Rectal smooth muscle tissue (tissue), 1 donor: ENCODE results near the gene AGAP1.

ENCODE experiments used
- H3K27ac ChIP-seq: one replicate; pipeline ENCODE4 v1.7.0; 2013; ENCODE audit warnings: low read depth, low read length, inconsistent platforms
- H3K27me3 ChIP-seq: one replicate; pipeline ENCODE4 v1.7.0; 2013; ENCODE audit warnings: low read length; ENCODE audit not compliant: control insufficient read depth, insufficient read depth
- H3K36me3 ChIP-seq: one replicate; pipeline ENCODE4 v1.7.0; 2013; ENCODE audit warnings: low read length; ENCODE audit not compliant: control insufficient read depth, insufficient read depth
- H3K4me1 ChIP-seq: one replicate; pipeline ENCODE4 v1.7.0; 2013; ENCODE audit warnings: low read length; ENCODE audit not compliant: control insufficient read depth, insufficient read depth
- H3K4me3 ChIP-seq: one replicate; pipeline ENCODE4 v1.7.0; 2013; ENCODE audit warnings: low read length
- H3K9ac ChIP-seq: one replicate; pipeline ENCODE4 v1.7.0; 2013; ENCODE audit warnings: low read length

AGAP1 gene

DNA sequence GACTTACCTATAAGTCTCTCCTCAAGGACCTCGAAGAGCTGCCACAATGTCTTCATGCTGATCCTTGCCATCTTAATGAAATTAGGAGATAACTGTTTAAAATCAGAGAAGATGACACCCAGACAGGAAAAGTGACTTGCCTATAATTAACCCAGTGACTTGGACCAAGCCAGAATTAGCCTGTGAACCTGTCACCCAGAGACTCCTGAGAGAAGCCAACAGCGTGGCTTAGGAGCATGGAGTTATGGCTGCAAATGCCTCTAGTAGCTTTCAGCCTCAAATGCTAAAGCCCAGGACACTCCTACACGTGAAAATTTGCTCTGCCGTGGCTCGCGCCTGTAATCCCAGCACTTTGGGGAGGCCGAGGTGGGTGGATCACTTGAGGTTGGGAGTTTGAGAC is 570.2 kb downstream of the AGAP1 start:
- no peaks in the 10 kb centered on the region for H3K27me3 ChIP-seq
- no peaks in the 10 kb centered on the region for H3K4me1 ChIP-seq
- no peak overlapping the region for H3K4me3 ChIP-seq
- no peaks in the 10 kb centered on the region for H3K36me3 ChIP-seq
- H3K9ac ChIP-seq, result no peak overlapping the region
- H3K27ac ChIP-seq, result no peak overlapping the region

- no peak overlapping the region for H3K27ac ChIP-seq
- H3K27me3 ChIP-seq, result no peaks in the 10 kb centered on the region
- H3K4me1 ChIP-seq, result no peaks in the 10 kb centered on the region
- H3K9ac ChIP-seq, result no peak overlapping the region
- H3K36me3 ChIP-seq, result no peaks in the 10 kb centered on the region
- no peak overlapping the region for H3K4me3 ChIP-seq
These were observed 571.7 kb downstream of the AGAP1 start for GRCh38 chr2:236065314-236066160.

DNA sequence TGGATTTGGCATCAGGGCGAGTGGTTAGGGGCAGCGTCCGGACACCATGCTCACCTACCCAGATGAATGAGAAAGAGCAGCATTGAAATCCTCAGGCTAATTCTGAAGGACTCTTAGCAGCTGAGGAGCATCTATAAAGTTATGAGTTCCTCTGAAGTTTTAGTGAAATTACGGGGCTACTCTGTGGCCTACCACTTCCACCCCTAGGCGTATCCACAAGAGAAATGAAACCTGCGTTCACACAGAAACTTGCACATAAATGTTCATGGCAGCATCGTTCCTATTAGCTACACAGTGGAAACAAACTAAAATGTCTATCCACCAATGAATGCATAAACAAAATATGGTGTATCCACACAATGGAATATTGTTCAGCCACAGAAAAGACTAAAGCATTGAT is 576.4 kb downstream of the AGAP1 start:
- no peaks in the 10 kb centered on the region for H3K4me1 ChIP-seq
- no peak overlapping the region for H3K27ac ChIP-seq
- H3K4me3 ChIP-seq, result no peak overlapping the region
- H3K36me3 ChIP-seq, result no peaks in the 10 kb centered on the region
- H3K27me3 ChIP-seq, result no peaks in the 10 kb centered on the region
- no peak overlapping the region for H3K9ac ChIP-seq

DNA sequence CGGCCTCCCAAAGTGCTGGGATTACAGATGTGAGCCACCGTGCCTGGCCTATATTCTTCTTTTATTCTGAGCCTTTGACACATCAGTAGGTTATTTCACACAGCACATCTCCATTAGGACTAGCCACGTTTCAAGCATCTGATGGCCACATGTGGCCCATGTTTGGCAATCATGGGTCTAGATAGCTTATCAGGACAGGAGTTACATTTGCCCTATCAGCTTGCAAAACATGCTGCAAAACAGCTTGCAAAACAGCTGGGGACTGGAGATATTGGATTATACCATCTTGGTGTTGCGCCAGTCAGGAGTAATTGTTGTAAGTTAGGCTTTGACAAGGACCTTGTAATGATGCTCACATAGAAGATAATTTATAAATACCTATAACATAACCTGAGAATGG is 579.4 kb downstream of the AGAP1 start:
- Histone ChIP-seq H3K27me3 (no peaks in the 10 kb centered on the region), H3K4me3 (no peak overlapping the region), H3K9ac (no peak overlapping the region), H3K36me3 (no peaks in the 10 kb centered on the region), H3K4me1 (no peaks in the 10 kb centered on the region), H3K27ac (no peak overlapping the region)

DNA sequence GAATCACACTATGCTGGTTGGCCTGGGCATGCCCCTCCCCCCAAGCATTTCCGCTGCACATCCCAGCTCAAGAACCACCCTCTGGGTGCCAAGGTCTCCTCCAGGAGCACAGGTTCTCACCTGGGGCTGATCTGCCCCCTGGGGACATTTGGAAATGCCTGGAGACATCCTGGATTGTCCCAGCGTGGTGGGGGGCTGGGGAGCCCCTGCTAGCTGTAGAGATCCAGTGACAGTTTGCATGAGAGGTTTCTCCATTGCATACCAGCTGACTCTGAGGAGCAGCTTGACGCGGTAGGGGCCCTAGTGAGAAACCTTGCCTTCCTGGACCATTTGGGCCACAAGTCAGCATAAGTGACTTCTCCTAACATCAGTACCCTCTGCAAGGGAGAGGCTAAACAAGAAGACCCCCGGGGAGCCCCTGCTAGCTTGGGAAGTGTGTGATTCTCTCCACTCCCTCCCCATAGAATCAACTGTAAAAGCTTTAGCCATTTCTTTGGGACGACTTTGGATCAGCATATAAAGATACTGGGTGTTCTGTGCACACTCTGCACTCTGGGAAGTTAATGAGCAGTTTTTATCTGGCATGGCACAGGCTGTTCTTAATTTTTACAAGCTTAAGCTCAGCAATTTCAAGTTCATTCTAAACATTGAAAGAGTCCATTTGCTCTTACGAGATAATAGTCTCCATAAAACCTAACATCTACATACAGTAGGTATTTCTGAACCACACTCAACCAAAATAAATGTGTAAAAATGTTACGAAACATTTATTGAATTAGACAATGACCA is 580.2 kb downstream of the AGAP1 start:
- Histone ChIP-seq H3K9ac (no peak overlapping the region), H3K36me3 (no peaks in the 10 kb centered on the region), H3K27me3 (no peaks in the 10 kb centered on the region), H3K4me3 (no peak overlapping the region), H3K27ac (no peak overlapping the region), H3K4me1 (no peaks in the 10 kb centered on the region)

- H3K4me3 ChIP-seq, result no peak overlapping the region
- H3K27ac ChIP-seq, result no peak overlapping the region
- H3K4me1 ChIP-seq, result no peaks in the 10 kb centered on the region
- no peaks in the 10 kb centered on the region for H3K36me3 ChIP-seq
- H3K9ac ChIP-seq, result no peak overlapping the region
- no peaks in the 10 kb centered on the region for H3K27me3 ChIP-seq
These were observed 582.0 kb downstream of the AGAP1 start for GRCh38 chr2:236075802-236076201.

DNA sequence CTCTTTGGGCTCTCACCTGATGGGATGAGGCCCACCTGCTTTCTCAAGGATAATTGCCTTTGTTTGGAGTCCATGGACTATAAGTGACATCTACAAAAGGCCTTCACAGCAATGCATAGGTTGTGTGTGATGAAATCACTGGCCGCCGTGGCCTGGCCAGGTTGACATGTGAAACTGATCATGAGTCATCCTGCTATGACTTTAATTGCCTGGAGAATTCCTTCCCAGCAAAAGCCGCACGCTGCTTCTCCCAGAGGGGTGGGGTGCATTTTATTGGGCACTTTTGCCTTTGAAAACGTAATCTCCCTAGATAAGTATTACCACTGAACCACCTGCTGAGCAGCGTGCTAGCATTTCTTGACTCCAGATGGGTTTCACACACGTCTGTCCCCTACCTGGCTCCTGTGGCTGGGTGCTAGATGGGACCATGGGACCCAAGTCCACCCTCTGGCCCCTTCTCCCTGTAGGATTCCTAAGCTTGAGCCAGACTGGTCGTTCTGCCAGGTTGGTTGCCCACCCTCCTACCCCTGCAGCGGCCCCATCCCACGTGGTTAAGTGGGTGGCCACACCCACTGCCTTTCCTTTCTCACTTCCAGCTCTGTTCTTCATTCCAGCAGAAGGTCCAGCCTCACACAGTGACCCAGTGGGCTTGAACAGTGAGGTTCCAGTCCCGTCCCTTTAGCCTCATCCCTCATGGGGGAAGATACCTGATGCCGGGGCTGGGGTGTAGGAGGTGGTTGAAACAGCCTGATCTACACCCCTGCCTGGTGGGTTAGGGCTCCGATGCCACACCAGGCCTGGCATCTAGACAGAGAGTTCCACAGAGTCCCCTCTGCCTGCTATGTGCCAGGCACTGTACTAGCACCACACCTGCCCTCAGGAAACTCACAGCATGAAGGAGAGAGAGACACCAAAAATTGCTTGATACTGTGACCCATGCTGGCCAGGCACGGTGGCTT is 584.7 kb downstream of the AGAP1 start:
- H3K4me3 ChIP-seq, result no peak overlapping the region
- no peaks in the 10 kb centered on the region for H3K27me3 ChIP-seq
- H3K36me3 ChIP-seq, result no peaks in the 10 kb centered on the region
- H3K9ac ChIP-seq, result no peak overlapping the region
- H3K4me1 ChIP-seq, result no peaks in the 10 kb centered on the region
- H3K27ac ChIP-seq, result no peak overlapping the region

DNA sequence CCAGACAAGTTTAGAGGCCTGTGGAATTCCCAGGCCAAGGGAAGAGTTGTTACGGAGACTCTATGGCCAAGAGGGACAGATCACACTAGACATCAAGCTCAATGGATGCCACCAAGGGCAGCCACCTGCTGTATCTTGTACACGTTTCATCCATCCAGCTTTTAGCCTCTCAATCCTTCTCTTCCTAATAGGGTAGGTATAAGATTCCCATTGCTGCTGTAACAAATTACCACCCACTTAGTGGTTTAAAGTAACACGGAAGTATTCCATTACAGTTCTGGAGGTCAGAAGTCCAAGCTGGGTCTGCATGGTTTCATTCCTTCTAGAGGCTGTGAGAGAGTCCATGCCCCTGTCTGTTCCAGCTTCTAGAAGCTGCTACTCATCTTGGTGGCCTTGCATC is 586.6 kb downstream of the AGAP1 start:
- no peak overlapping the region for H3K27ac ChIP-seq
- H3K36me3 ChIP-seq, result no peaks in the 10 kb centered on the region
- no peaks in the 10 kb centered on the region for H3K27me3 ChIP-seq
- H3K4me1 ChIP-seq, result no peaks in the 10 kb centered on the region
- H3K4me3 ChIP-seq, result no peak overlapping the region
- no peak overlapping the region for H3K9ac ChIP-seq

DNA sequence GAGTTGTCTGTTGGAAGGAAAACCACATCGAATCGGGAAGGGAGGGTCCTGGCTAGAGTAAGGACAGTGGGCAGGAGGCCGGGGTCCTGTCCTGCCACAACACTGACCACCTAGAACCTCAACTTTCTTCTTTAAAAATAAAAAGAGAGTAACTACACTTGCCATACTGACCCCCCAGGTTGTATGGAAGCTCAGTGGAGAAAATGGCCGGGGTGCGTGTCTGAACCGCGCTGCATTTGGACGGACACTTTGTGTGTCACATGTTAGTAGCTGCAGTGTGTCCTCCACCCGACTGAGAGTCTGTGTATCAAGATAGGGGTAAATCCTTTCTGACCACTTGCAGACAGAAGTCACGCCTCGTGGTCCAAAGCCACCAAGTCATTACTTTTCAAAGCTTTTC is 587.3 kb downstream of the AGAP1 start:
- H3K4me3 ChIP-seq, result no peak overlapping the region
- no peaks in the 10 kb centered on the region for H3K27me3 ChIP-seq
- H3K9ac ChIP-seq, result no peak overlapping the region
- no peaks in the 10 kb centered on the region for H3K4me1 ChIP-seq
- H3K36me3 ChIP-seq, result no peaks in the 10 kb centered on the region
- H3K27ac ChIP-seq, result no peak overlapping the region

- H3K4me1 ChIP-seq, result no peaks in the 10 kb centered on the region
- no peak overlapping the region for H3K4me3 ChIP-seq
- H3K27ac ChIP-seq, result no peak overlapping the region
- H3K27me3 ChIP-seq, result no peaks in the 10 kb centered on the region
- no peak overlapping the region for H3K9ac ChIP-seq
- H3K36me3 ChIP-seq, result no peaks in the 10 kb centered on the region
These were observed 588.2 kb downstream of the AGAP1 start for GRCh38 chr2:236082061-236082460.

GRCh38 chr2:236083934-236084333 is 590.1 kb downstream of the AGAP1 start:
- no peak overlapping the region for H3K9ac ChIP-seq
- no peaks in the 10 kb centered on the region for H3K27me3 ChIP-seq
- H3K27ac ChIP-seq, result no peak overlapping the region
- H3K36me3 ChIP-seq, result no peaks in the 10 kb centered on the region
- H3K4me3 ChIP-seq, result no peak overlapping the region
- no peaks in the 10 kb centered on the region for H3K4me1 ChIP-seq

DNA sequence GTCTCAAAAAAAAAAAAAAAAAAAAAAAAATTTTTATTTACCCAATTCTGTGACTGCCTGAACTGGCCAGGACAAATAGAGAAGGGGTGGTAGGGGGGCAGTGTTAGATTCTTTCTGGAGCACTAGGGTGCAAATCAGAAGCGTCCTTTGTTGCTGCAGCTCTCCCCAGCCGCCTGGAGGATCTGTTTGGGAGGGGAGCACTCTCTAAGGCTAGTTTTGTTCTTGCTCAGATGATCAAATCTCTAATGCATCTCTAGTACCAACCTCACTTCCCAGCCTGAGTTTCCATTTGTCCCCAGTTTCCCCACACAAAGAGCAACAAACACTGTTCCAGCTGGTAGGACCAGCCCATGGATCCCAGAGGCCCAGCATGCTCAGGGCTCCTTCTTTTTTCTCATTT is 591.4 kb downstream of the AGAP1 start:
- Histone ChIP-seq H3K27me3 (no peaks in the 10 kb centered on the region), H3K4me1 (no peaks in the 10 kb centered on the region), H3K27ac (no peak overlapping the region), H3K4me3 (no peak overlapping the region), H3K9ac (no peak overlapping the region), H3K36me3 (no peaks in the 10 kb centered on the region)
